ENCODE data around the gene HK1. TPM values are rescaled to one million over a fixed set of nuclear protein-coding genes. Genes with fewer than 3 reads are reported as not detected.

Gene HK1
- total and polyA plus RNA-seq, 2 of the 4 experiments (the other 2 are of a cell fraction) = 53.7 to 90.5 TPM

DNA sequence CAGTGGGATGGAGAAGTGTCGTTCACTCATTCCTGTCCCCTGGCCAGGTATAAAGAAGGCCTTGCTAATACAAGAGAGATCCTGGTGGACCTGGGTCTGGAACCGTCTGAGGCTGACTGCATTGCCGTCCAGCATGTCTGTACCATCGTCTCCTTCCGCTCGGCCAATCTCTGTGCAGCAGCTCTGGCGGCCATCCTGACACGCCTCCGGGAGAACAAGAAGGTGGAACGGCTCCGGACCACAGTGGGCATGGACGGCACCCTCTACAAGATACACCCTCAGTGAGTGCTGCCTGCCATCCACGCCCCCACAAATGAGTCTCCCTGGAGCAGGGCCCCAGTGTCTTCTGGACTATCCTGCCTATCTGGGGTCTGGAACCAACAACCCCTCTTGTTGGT, 31.0 kb upstream of the HK1 start:
- H3K27ac ChIP-seq (ENCODE audit: insufficient read depth, low read length) = no peak overlapping the region
- no peak overlapping the region for H2BK15ac ChIP-seq (ENCODE audit: low read depth, low read length)
- H3K4me1 ChIP-seq (ENCODE audit: control insufficient read depth, insufficient read depth, low read length) = no peaks in the 10 kb centered on the region
- H4K8ac ChIP-seq (ENCODE audit: low read depth in 2 of 2, low read length in 2 of 2) = no peak overlapping the region
- no peak overlapping the region for H2BK120ac ChIP-seq (ENCODE audit: low read depth, low read length)
- H3K9ac ChIP-seq (ENCODE audit: low read depth, low read length) = no peak overlapping the region
- BruUV-seq (replicated peaks) = no TSS peak
- no peak overlapping the region for H2BK20ac ChIP-seq (ENCODE audit: low read depth, low read length)
- no peak overlapping the region for H3K4ac ChIP-seq (ENCODE audit: low read depth, low read length)
- dilution Hi-C loops (cut with HindIII; ENCODE audit: low sequenced_read_pairs, unreplicated experiment) (no loop called here), in situ Hi-C loops (cut with MboI; ENCODE audit: low sequenced_read_pairs) (no loop called here), intact Hi-C loops (cut with micrococcal nuclease) (no loop called here)
- H2AFZ ChIP-seq (replicated peaks; ENCODE audit: low read length, poor library complexity) = no peak overlapping the region
- H4K91ac ChIP-seq (ENCODE audit: insufficient read depth, low read depth, low read length) = no peak overlapping the region
- H4K20me1 ChIP-seq (ENCODE audit: insufficient read depth, low read length) = no peaks in the 10 kb centered on the region
- peaks cover 26% of the 10 kb centered on the region for H3K27me3 ChIP-seq (ENCODE audit: control insufficient read depth, insufficient read depth, low read length)
- no peak overlapping the region for H3K18ac ChIP-seq (ENCODE audit: low read depth, low read length)
- DNase-seq (no peak), ATAC-seq (ENCODE audit: low read depth) (no peak)
- no peaks in the 10 kb centered on the region for H3K9me1 ChIP-seq (ENCODE audit: insufficient read depth, low read length)
- H3K9me3 ChIP-seq (ENCODE audit: control insufficient read depth, insufficient read depth, low read length) = no peaks in the 10 kb centered on the region
- H3K56ac ChIP-seq (ENCODE audit: extremely low read depth, insufficient read depth, low read length) = no peak overlapping the region
- no peaks in the 10 kb centered on the region for H3K79me1 ChIP-seq (ENCODE audit: low read depth in 1 of 2, low read length in 2 of 2)
- H3K36me3 ChIP-seq (ENCODE audit: control insufficient read depth, insufficient read depth, low read length) = no peaks in the 10 kb centered on the region
- no peak overlapping the region for H2AK9ac ChIP-seq (replicated peaks; ENCODE audit: low read depth, low read length, poor library complexity)
- H3K4me3 ChIP-seq (ENCODE audit: insufficient read depth, low read depth, low read length) = no peak overlapping the region
- no peak overlapping the region for H3K4me2 ChIP-seq (ENCODE audit: low read depth, low read length)
- no peak overlapping the region for H4K5ac ChIP-seq (ENCODE audit: low read depth, low read length)
- no peak overlapping the region for H3K14ac ChIP-seq (replicated peaks; ENCODE audit: low read depth, low read length)
- 90% methylated on average over 6 of the region's 13 CpGs; no CpG with 5 or more reads in 1 of the 2 experiments for WGBS, 2 experiments (ENCODE audit: extremely low coverage in 2 of 2, insufficient read length in 1 of 2)
- H2AK5ac ChIP-seq (ENCODE audit: low read depth, low read length) = no peak overlapping the region
- H2BK5ac ChIP-seq (ENCODE audit: low read depth, low read length, poor library complexity, severe bottlenecking) = no peak overlapping the region
- ChIA-PET CTCF (no interaction called here), POLR2A (ENCODE audit: unreplicated experiment) (no interaction called here)
- no peak overlapping the region for H3K23ac ChIP-seq (ENCODE audit: low read depth, low read length)
- TF ChIP-seq, protein P1, sequence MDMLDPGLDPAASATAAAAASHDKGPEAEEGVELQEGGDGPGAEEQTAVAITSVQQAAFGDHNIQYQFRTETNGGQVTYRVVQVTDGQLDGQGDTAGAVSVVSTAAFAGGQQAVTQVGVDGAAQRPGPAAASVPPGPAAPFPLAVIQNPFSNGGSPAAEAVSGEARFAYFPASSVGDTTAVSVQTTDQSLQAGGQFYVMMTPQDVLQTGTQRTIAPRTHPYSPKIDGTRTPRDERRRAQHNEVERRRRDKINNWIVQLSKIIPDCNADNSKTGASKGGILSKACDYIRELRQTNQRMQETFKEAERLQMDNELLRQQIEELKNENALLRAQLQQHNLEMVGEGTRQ (IDR thresholded peaks at IDR 0.05; ENCODE audit: low read depth, low read length) = no peak
- TF ChIP-seq CHD1 (IDR thresholded peaks at IDR 0.05; ENCODE audit: low read depth, low read length) = no peak
- no peak for TF ChIP-seq RFX5 (IDR thresholded peaks at IDR 0.05; ENCODE audit: low read depth, low read length)
- TF ChIP-seq, protein P2, sequence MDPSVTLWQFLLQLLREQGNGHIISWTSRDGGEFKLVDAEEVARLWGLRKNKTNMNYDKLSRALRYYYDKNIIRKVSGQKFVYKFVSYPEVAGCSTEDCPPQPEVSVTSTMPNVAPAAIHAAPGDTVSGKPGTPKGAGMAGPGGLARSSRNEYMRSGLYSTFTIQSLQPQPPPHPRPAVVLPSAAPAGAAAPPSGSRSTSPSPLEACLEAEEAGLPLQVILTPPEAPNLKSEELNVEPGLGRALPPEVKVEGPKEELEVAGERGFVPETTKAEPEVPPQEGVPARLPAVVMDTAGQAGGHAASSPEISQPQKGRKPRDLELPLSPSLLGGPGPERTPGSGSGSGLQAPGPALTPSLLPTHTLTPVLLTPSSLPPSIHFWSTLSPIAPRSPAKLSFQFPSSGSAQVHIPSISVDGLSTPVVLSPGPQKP (IDR thresholded peaks at IDR 0.05; ENCODE audit: borderline replicate concordance, low read depth, low read length) = no peak
- no peak for TF ChIP-seq FOS (IDR thresholded peaks at IDR 0.05; ENCODE audit: low read depth, low read length)
- TF ChIP-seq POLR2A (IDR thresholded peaks at IDR 0.05; ENCODE audit: low read depth, low read length) = no peak
- TF ChIP-seq MAZ (IDR thresholded peaks at IDR 0.05; ENCODE audit: borderline replicate concordance, low read depth, low read length) = no peak
- no peak for TF ChIP-seq SMC3 (IDR thresholded peaks at IDR 0.05; ENCODE audit: low read depth, low read length)
- no peak for TF ChIP-seq NFE2L2 (IDR thresholded peaks at IDR 0.05; ENCODE audit: low read depth, low read length)
- TF ChIP-seq, protein P3, sequence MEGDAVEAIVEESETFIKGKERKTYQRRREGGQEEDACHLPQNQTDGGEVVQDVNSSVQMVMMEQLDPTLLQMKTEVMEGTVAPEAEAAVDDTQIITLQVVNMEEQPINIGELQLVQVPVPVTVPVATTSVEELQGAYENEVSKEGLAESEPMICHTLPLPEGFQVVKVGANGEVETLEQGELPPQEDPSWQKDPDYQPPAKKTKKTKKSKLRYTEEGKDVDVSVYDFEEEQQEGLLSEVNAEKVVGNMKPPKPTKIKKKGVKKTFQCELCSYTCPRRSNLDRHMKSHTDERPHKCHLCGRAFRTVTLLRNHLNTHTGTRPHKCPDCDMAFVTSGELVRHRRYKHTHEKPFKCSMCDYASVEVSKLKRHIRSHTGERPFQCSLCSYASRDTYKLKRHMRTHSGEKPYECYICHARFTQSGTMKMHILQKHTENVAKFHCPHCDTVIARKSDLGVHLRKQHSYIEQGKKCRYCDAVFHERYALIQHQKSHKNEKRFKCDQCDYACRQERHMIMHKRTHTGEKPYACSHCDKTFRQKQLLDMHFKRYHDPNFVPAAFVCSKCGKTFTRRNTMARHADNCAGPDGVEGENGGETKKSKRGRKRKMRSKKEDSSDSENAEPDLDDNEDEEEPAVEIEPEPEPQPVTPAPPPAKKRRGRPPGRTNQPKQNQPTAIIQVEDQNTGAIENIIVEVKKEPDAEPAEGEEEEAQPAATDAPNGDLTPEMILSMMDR (conservative IDR thresholded peaks at IDR 0.05; ENCODE audit: low read depth, low read length) = no peak
- no peak for TF ChIP-seq RCOR1 (IDR thresholded peaks at IDR 0.05; ENCODE audit: insufficient replicate concordance, low read length)
- TF ChIP-seq MXI1 (IDR thresholded peaks at IDR 0.05; ENCODE audit: borderline replicate concordance, low read depth, low read length) = no peak
- TF ChIP-seq MAFK (IDR thresholded peaks at IDR 0.05; ENCODE audit: low read depth, low read length) = no peak
